Measurements from ENCODE around the gene FDXACB1. TPM values are rescaled to one million over a fixed set of nuclear protein-coding genes. Genes with fewer than 3 reads are reported as not detected.

The FDXACB1 gene
- total and polyA plus RNA-seq, 9 donors, result 1.9 to 3.3 (median 2.4) TPM

GRCh38 chr11:111833524-111833923, 45.4 kb downstream of the FDXACB1 start:
- H3K27me3 ChIP-seq (ENCODE audit: control insufficient read depth, insufficient read depth, low read length), result no peaks in the 10 kb centered on the region
- no peaks in the 10 kb centered on the region for H3K9me3 ChIP-seq (replicated peaks; ENCODE audit: control insufficient read depth, low read depth, low read length)
- 71% methylated on average over 2 of the region's 4 CpGs for WGBS (ENCODE audit: insufficient coverage)
- no peaks in the 10 kb centered on the region for H3K4me1 ChIP-seq (ENCODE audit: control insufficient read depth, insufficient read depth, low read length)
- DNase-seq, result no peak
- H3K27ac ChIP-seq (ENCODE audit: low read length), result no peak overlapping the region
- H3K4me3 ChIP-seq (ENCODE audit: low read length), result no peak overlapping the region
- peaks cover 34% of the 10 kb centered on the region for H3K36me3 ChIP-seq (ENCODE audit: control insufficient read depth, insufficient read depth, low read length)

- Histone ChIP-seq H3K9me3 (replicated peaks; ENCODE audit: control insufficient read depth, low read depth, low read length) (no peaks in the 10 kb centered on the region), H3K4me1 (ENCODE audit: control insufficient read depth, insufficient read depth, low read length) (no peaks in the 10 kb centered on the region), H3K36me3 (ENCODE audit: control insufficient read depth, insufficient read depth, low read length) (peaks cover 10% of the 10 kb centered on the region), H3K27ac (ENCODE audit: low read length) (no peak overlapping the region), H3K4me3 (ENCODE audit: low read length) (no peak overlapping the region), H3K27me3 (ENCODE audit: control insufficient read depth, insufficient read depth, low read length) (no peaks in the 10 kb centered on the region)
- WGBS (ENCODE audit: insufficient coverage), result no CpG with 5 or more reads among the region's 5 CpGs
- DNase-seq, result no peak
Observed at GRCh38 chr11:111829185-111829968, 49.6 kb downstream of the FDXACB1 start.

- H3K27ac ChIP-seq (ENCODE audit: low read length), result no peak overlapping the region
- no peaks in the 10 kb centered on the region for H3K4me1 ChIP-seq (ENCODE audit: control insufficient read depth, insufficient read depth, low read length)
- no peaks in the 10 kb centered on the region for H3K27me3 ChIP-seq (ENCODE audit: control insufficient read depth, insufficient read depth, low read length)
- peaks cover 5% of the 10 kb centered on the region for H3K36me3 ChIP-seq (ENCODE audit: control insufficient read depth, insufficient read depth, low read length)
- no CpG with 5 or more reads among the region's 2 CpGs for WGBS (ENCODE audit: insufficient coverage)
- no peak overlapping the region for H3K4me3 ChIP-seq (ENCODE audit: low read length)
- peak; percentile 26 for DNase-seq
- H3K9me3 ChIP-seq (replicated peaks; ENCODE audit: control insufficient read depth, low read depth, low read length), result no peaks in the 10 kb centered on the region
Observed at GRCh38 chr11:111826322-111826950, 52.5 kb downstream of the FDXACB1 start.

Other genes with a start within 250 kb of the FDXACB1 start
- gene PPP2R1B, start 112.8 kb downstream of the FDXACB1 start, total RNA-seq, result 10.1 TPM
- gene PPP2R1B, start 112.8 kb downstream of the FDXACB1 start, polyA plus RNA-seq (ENCODE audit: insufficient read depth in 1 of 8, insufficient read length in 8 of 8, low replicate concordance in 1 of 8), result 10 to 100 TPM in 5 of 8 donors, 1 to 10 TPM in 3; 8.7 to 15.3 (median 10.9) TPM
- 25.7 TPM for gene ALG9, start 7.6 kb downstream of the FDXACB1 start, total RNA-seq
- gene ALG9, start 7.6 kb downstream of the FDXACB1 start, polyA plus RNA-seq (ENCODE audit: insufficient read depth in 1 of 8, insufficient read length in 8 of 8, low replicate concordance in 1 of 8), result 10 to 100 TPM; 21.2 to 29.7 (median 24.9) TPM
- gene CFAP68, start 376 bp upstream of the FDXACB1 start, total RNA-seq, result 16.3 TPM
- gene CFAP68, start 376 bp upstream of the FDXACB1 start, polyA plus RNA-seq (ENCODE audit: insufficient read depth in 1 of 8, insufficient read length in 8 of 8, low replicate concordance in 1 of 8), result 10 to 100 TPM; 14.0 to 20.4 (median 17.3) TPM
- gene CRYAB, start 32.6 kb upstream of the FDXACB1 start, total RNA-seq, result 226 TPM
- 100 to 1,000 TPM; 512 to 708 (median 632) TPM for gene CRYAB, start 32.6 kb upstream of the FDXACB1 start, polyA plus RNA-seq (ENCODE audit: insufficient read depth in 1 of 8, insufficient read length in 8 of 8, low replicate concordance in 1 of 8)
- gene HSPB2, start 33.6 kb upstream of the FDXACB1 start, total RNA-seq, result 63.2 TPM
- 100 to 1,000 TPM in 1 of 8 donors, 10 to 100 TPM in 7; 61.2 to 101 (median 83.2) TPM for gene HSPB2, start 33.6 kb upstream of the FDXACB1 start, polyA plus RNA-seq (ENCODE audit: insufficient read depth in 1 of 8, insufficient read length in 8 of 8, low replicate concordance in 1 of 8)
- gene C11orf52, start 39.7 kb upstream of the FDXACB1 start, total RNA-seq, result 0.93 TPM
- 1 to 10 TPM; 1.7 to 4.8 (median 2.3) TPM for gene C11orf52, start 39.7 kb upstream of the FDXACB1 start, polyA plus RNA-seq (ENCODE audit: insufficient read depth in 1 of 8, insufficient read length in 8 of 8, low replicate concordance in 1 of 8)
- gene DIXDC1, start 58.2 kb upstream of the FDXACB1 start, total RNA-seq, result 16.0 TPM
- 10 to 100 TPM; 13.1 to 23.6 (median 15.7) TPM for gene DIXDC1, start 58.2 kb upstream of the FDXACB1 start, polyA plus RNA-seq (ENCODE audit: insufficient read depth in 1 of 8, insufficient read length in 8 of 8, low replicate concordance in 1 of 8)
- gene DLAT, start 146.2 kb upstream of the FDXACB1 start, total RNA-seq, result 34.5 TPM
- 10 to 100 TPM; 27.6 to 40.9 (median 37.6) TPM for gene DLAT, start 146.2 kb upstream of the FDXACB1 start, polyA plus RNA-seq (ENCODE audit: insufficient read depth in 1 of 8, insufficient read length in 8 of 8, low replicate concordance in 1 of 8)
- 1.1 TPM for gene PIH1D2, start 194.9 kb upstream of the FDXACB1 start, total RNA-seq
- 1 to 10 TPM; 1.0 to 1.6 (median 1.3) TPM for gene PIH1D2, start 194.9 kb upstream of the FDXACB1 start, polyA plus RNA-seq (ENCODE audit: insufficient read depth in 1 of 8, insufficient read length in 8 of 8, low replicate concordance in 1 of 8)
- gene NKAPD1, start 195.1 kb upstream of the FDXACB1 start, total RNA-seq, result 25.5 TPM
- 10 to 100 TPM; 26.3 to 33.1 (median 29.5) TPM for gene NKAPD1, start 195.1 kb upstream of the FDXACB1 start, polyA plus RNA-seq (ENCODE audit: insufficient read depth in 1 of 8, insufficient read length in 8 of 8, low replicate concordance in 1 of 8)
- 77.2 TPM for gene TIMM8B, start 207.6 kb upstream of the FDXACB1 start, total RNA-seq
- 10 to 100 TPM; 46.6 to 60.5 (median 52.8) TPM for gene TIMM8B, start 207.6 kb upstream of the FDXACB1 start, polyA plus RNA-seq (ENCODE audit: insufficient read depth in 1 of 8, insufficient read length in 8 of 8, low replicate concordance in 1 of 8)
- gene SDHD, start 207.7 kb upstream of the FDXACB1 start, total RNA-seq, result 86.3 TPM
- gene SDHD, start 207.7 kb upstream of the FDXACB1 start, polyA plus RNA-seq (ENCODE audit: insufficient read depth in 1 of 8, insufficient read length in 8 of 8, low replicate concordance in 1 of 8), result 100 to 1,000 TPM in 3 of 8 donors, 10 to 100 TPM in 5; 86.4 to 109 (median 99.4) TPM

Measured in muscle of leg (tissue), 11 donors.